SK-N-DZ (cell line): ENCODE data around the gene AHCTF1.
A peak's percentile ranks its signal among the peaks of the same experiment; 100 is the strongest.

Experiments
- DNase-seq: peaks from one replicate; pipeline ENCODE4 v3.0.0-alpha.2; 2015; ENCODE audit warnings: low spot score
- small RNA-seq, 2 experiments: library from RNA; depleted of rRNA; stranded (forward); fragments of <200 nt; gene quantifications; one replicate each; pipeline ENCODE3, GENCODE V24; 2014

Gene AHCTF1

GRCh38 chr1:246798606-246799496 lies 132.9 kb downstream of the AHCTF1 start:
- no peak for DNase-seq

DNA sequence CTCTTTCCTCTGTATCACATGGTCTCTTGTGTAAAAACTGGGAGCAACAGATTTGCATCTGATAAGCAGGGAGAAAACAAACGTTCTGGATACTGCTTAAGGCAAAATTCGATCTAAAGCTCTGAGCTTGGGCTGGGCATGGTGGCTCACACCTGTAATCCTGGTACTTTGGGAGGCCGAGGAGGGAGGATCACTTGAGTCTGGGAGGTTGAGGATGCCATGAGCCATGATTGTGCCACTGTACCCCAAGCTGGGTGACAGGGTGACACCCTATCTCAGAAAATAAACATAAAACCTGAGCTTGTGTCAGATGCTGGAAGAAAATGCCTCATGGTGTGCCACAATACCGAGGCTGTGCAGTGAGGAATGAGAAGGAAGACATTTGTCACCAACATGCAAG lies 133.6 kb downstream of the AHCTF1 start:
- DNase-seq, result no peak

DNA sequence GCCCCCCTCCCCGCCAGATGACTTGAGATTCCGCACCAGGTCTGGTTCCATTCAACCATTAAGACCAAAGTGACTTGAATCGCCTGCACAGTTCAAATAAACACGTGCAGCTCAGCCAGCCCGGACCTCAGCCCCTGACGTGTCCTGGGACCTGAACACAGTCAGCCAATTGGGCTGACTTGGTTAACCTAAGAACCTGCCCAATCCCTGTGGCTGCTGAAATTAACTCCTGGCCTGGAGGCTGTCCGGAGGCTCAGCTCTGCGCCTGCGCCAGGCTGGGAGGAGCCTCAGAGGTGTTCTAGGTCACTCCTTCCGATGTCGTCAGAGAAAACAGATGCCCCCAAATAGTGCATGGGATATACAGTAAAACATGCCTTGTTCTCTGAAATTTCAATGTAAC lies 134.2 kb downstream of the AHCTF1 start:
- peak; percentile 80 for DNase-seq

DNA sequence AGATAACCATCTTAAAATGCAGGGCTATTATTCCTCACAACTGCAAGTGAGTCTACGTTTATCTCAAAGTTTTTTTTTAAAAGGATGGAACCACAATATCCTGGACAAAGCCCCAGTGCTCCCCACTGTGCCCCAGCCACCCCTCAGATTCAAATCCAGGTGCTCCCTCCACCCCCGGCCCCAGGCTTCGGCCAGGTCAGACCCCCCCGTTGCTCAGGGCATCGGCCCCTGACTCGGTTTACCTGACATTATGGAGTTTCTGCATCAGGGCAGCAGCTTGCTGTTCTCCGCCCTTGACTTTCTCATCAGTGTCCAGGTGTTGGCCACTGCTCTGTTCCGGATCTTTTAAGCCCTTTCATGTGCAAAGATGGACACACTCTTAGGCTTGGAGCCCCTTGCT lies 134.6 kb downstream of the AHCTF1 start:
- DNase-seq, result no peak

DNA sequence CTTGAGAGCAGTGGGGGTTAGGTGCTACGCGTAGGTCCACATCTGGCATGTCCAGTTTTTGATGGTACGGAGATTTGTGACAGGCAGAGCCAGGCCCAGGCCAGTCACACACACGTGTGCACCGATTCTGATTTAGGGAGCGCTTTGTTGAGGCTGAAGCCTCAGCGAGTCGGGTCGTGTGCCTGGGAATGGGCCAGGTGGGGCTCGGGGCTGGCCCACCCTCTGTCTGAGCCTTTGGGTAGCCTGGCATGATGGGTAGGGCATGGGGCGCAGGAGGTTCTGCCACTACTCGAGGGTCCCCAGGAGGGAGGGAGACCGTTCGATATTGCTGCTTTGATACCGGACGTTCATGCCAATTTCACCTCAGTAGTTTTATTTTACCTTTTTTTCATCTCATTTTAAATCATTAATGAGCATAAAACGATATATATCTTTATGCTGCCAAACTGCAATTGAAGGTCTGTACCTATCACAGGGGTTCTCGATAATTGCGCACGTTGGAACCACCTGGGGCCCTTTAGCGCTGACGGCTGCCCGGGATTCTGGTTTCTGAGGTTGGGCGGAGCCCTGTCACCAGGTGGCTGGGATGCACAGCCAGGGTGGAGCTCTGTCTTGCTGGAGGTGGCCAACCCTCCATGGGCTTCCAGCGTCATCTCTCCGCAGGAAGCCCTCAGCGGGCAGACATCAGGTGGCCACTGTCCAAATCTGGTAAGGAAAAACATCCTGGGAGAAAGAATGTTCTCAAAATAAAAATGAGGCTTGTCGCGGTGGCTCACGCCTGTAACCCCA lies 135.6 kb downstream of the AHCTF1 start:
- no peak for DNase-seq

- no peak for DNase-seq
Observed at GRCh38 chr1:246794828-246795671, 136.7 kb downstream of the AHCTF1 start.

- peak; percentile 44 for DNase-seq
Observed at GRCh38 chr1:246794048-246794827, 137.5 kb downstream of the AHCTF1 start.

DNA sequence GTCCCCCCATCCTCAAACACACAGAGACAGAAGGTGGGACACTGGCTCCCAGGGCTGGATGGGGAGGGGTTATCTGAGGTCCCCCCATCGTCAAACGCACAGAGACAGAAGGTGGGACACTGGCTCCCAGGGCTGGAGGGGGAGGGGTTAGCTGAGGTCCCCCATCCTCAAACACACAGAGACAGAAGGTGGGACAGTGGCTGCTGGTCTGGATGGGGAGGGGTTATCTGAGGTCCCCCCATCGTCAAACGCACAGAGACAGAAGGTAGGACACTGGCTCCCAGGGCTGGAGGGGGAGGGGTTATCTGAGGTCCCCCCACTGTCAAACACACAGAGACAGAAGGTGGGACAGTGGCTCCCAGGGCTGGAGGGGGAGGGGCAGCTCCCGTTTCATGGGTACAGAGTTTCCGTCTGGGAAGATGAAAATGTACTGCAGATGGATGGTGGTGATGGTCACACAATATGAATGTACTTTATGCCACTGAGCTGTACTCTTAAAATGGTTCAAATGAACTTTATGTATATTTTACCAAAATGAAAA lies 138.3 kb downstream of the AHCTF1 start:
- DNase-seq, result no peak

DNA sequence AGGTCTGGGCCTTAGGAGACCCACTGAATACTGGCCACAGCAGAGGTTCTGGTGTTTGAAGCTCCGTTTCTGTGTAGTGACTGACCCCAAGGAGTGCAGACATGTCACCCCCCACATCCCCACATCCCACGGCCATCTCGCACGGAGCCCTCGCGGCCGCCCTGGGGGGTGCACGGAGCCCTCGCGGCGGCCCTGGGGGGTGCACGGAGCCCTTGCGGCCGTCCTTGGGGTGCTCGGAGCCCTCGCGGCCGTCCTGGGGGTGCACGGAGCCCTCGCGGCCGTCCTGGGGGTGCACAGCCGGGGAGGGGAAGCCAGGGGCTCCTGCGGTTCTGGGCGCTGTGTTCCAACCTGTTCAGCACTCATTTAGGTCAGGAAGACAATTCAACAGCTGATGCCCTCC lies 139.1 kb downstream of the AHCTF1 start:
- DNase-seq, result no peak

DNA sequence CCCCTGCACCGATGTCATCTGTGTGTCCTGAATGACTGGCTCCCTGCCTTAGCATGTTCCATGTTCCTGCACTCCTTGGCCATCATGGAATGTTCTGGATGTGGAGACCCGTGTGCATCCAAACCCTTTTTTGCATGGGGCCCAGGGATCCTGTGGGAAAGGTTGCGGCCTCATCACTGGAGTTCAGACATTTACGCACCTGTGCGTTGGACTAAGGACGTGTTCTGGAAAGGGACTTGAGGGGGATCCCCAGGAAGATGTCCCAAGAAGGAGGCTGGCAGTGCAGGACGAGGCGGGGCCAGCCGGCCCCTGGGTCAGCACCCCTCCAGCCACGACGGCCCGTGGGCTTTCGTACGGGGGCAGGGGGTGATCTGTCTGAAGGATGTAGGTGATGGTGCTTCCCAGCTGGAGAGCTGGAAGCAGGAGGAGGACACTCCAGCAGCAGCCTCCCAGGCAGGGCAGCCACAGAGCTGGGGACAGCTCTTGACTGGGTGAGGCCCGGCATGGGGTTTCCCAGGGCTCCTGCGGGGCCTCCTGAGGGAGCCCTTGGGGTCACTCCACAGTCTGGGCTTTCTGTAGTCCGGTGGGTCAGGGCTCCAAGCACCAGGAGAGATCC lies 140.3 kb downstream of the AHCTF1 start:
- no peak for DNase-seq

- no peak for DNase-seq
Observed at GRCh38 chr1:246790833-246791232, 140.9 kb downstream of the AHCTF1 start.

GRCh38 chr1:246790364-246790763 lies 141.4 kb downstream of the AHCTF1 start:
- no peak for DNase-seq

DNA sequence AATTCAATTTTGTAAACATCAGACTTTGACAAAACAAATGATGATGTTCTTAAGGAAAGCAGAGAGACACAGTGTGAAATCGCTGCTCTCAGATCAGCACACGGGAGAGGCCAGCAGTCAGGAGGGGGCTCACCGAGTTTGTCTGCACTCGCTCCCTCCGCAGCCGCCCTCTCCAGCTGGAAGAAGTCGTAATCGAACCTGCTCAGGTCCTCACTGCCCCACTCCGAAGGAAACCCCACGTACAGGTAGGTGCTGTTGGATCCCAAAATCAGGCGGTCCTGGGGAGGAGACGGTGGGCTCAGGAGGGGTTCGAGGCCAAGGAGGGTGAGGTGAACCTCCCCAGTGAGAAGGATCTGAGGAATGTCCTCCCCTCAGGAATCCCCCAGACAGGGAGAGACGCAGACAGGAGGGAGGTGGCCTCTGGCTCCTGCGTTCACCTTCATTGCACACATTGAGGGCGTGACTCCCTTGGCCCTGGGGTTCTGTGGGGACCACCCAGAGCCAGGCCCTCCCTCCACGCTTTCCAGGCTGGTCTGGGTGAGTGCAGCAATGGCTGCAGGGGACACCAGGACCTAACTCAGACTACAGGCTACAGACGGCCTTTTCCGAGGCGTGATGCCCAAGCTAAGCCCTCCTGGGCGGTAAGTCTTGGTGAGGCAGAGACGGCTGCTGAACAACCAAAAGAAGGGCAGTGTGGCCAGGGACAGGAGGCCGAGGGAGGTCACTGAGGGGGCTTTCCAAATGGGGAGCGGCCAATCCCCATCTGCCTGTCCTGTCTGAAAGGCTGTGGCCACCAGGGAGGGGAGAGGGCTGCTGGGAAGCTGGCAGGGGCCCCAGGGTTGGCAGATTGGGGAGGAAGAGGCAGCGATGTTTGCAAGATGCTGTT lies 142.1 kb downstream of the AHCTF1 start:
- no peak for DNase-seq

Small RNA genes within 50 kb of the gene (small RNA-seq; reads per million reads assigned to genes)
- gene AC113174.1 (0 reads per million in 2 experiments), gene RF00402 (0 reads per million in 2 experiments)
